Measurements from ENCODE around the gene TRIM54.

DNA sequence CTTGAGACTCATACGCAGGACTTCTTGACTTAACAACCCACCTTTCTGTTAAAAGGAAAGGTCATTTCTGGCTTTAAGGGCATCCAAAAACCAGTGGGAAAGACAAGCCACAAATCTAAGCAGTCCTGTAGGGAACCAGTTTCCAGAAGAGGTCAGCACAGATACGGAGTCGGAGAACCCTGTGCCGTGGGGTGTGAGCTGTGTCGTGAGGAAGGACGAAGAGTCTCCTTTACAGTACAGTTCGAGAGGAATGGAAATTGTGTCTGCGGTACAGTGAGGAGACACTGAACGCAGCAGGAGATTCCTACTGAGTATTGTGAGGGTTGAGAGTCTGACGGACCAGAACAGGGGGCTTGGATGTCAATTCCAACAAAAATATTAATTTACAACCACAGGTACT lies 37.1 kb upstream of the TRIM54 start:
- TF ChIP-seq REST (IDR thresholded peaks at IDR 0.05; ENCODE audit: low read depth) (no peak), SRF (IDR thresholded peaks at IDR 0.05; ENCODE audit: low read depth) (no peak), EZH2 (IDR thresholded peaks at IDR 0.05) (no peak), POLR2AphosphoS5 (IDR thresholded peaks at IDR 0.05; ENCODE audit: low read depth, low read length) (0 out of 2 replicates have a peak, but pooled peaks have one; percentile 16), RAD21 (IDR thresholded peaks at IDR 0.05; ENCODE audit: low read depth) (no peak), ELF1 (IDR thresholded peaks at IDR 0.05; ENCODE audit: borderline replicate concordance, low read depth) (no peak), EGR1 (IDR thresholded peaks at IDR 0.05; ENCODE audit: low read depth) (no peak), POLR2A (IDR thresholded peaks at IDR 0.05; ENCODE audit: borderline replicate concordance, extremely low read depth, insufficient read depth, insufficient read length) (no peak), FOSL1 (IDR thresholded peaks at IDR 0.05; ENCODE audit: low read depth) (no peak)
- TF ChIP-seq, protein P1, sequence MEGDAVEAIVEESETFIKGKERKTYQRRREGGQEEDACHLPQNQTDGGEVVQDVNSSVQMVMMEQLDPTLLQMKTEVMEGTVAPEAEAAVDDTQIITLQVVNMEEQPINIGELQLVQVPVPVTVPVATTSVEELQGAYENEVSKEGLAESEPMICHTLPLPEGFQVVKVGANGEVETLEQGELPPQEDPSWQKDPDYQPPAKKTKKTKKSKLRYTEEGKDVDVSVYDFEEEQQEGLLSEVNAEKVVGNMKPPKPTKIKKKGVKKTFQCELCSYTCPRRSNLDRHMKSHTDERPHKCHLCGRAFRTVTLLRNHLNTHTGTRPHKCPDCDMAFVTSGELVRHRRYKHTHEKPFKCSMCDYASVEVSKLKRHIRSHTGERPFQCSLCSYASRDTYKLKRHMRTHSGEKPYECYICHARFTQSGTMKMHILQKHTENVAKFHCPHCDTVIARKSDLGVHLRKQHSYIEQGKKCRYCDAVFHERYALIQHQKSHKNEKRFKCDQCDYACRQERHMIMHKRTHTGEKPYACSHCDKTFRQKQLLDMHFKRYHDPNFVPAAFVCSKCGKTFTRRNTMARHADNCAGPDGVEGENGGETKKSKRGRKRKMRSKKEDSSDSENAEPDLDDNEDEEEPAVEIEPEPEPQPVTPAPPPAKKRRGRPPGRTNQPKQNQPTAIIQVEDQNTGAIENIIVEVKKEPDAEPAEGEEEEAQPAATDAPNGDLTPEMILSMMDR (IDR thresholded peaks at IDR 0.05 in 2 of 3, conservative IDR thresholded peaks at IDR 0.05 in 1 of 3; ENCODE audit: borderline replicate concordance in 1 of 3, insufficient read depth in 1 of 3, low read depth in 2 of 3, low read length in 2 of 3), result no peak

Data from HCT116 (cell line).